Stimulated activated CD4-positive, alpha-beta T cell treated with anti-CD3 and anti-CD28 coated beads, TNF-alpha, amount 100 ng/mL, for 4 hours (primary cell): ENCODE measurements around the gene UTP25.
"Not testable (repeated sequence)": the region's sequence is repeated elsewhere in the genome, so short reads cannot be mapped to it uniquely, and the experiment has no call there.

Experiments
- DNase-seq, 3 experiments: peaks; one replicate each; pipeline ENCODE4 v3.0.0-alpha.2; 2020; ENCODE audit warnings: low read depth in 3 of 3

The UTP25 gene

DNA sequence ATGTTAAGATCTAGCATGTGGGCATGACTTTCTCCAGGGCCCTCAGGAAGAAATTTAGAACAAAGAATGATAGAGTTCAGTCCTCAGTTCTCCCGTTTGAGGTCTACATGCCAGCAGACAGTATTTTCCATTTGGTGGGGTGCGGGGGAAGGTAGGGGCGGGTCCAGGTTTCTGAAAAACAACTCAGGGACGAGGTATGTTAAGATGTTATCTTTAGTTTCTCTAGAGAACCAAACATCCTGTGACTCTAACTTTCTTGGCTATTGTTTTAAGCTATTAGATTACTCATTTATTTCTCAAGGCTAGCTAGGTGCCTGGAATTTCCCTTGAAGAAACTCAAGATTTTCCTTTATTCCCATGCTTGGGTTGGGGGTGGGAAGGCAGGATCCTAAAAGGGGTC lies 67.9 kb downstream of the UTP25 start:
- no peak for DNase-seq

DNA sequence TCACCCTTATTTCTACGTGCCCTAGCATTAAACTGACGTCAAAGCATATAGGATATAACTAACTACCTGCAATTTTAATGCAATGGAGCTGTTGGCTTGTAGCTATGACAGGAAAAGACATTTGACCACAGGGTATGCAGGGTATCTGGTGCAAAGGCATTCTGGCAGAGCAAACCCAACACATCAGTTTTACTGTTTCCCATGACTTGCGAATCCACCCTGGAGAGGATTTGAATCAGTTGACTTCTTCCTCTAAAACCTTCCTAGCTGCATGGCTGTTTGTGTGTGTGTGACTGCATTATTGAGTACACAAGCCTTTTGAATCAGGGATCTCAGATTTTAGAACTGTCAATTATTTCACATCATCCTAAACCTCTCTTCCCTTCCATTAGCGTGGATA lies 68.6 kb downstream of the UTP25 start:
- DNase-seq, result no peak

DNA sequence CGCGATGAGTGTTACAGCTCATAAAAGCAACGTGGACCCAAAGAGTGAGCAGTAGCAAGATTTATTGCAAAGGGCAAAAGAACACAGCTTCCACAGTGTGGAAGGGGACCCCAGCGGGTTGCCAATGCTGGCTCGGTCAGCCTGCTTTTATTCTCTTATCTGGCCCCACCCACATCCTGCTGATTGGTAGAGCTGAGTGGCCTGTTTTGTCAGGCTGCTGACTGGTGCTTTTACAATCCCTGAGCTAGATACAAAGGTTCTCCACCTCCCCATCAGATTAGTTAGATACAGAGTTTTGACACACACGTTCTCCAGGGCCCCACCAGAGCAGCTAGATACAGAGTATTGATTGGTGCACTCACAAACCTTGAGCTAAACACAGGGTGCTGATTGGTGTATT lies 70.5 kb downstream of the UTP25 start:
- not testable (repeated sequence) for DNase-seq

DNA sequence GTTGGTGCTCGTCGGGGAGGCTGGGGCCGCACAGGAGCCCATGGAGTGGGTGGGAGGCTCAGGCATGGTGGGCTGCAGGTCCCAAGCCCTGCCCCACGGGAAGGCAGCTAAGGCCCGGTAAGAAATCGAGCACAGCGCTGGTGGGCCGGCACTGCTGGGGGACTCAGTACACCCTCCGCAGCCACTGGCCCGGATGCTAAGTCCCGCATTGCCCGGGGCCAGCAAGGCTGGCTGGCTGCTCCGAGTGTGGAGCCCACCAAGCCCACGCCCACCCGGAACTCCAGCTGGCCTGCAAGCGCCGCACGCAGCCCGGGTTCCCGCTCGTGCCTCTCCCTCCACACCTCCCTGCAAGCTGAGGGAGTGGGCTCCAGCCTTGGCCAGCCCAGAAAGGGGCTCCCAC lies 71.1 kb downstream of the UTP25 start:
- not testable (repeated sequence) for DNase-seq

DNA sequence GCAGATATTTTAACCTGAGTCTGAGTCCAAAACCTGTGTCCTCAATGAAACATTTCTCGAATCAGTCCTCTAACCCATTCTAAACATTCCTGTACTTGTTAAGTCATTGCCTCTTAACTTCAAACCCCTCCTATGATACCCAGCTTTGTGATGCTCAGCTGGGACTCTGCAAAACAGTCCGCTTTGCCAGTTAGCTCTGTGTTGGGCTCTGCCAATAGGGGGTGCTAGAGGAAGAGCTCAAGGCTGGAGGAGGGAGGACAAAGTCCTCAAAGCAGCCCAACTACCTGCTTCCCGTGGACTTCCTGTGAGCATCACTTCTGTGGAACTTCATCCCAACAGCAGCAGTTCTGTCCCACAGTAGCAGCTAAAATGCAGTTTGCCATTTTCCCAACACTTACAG lies 72.2 kb downstream of the UTP25 start:
- DNase-seq, result no peak

DNA sequence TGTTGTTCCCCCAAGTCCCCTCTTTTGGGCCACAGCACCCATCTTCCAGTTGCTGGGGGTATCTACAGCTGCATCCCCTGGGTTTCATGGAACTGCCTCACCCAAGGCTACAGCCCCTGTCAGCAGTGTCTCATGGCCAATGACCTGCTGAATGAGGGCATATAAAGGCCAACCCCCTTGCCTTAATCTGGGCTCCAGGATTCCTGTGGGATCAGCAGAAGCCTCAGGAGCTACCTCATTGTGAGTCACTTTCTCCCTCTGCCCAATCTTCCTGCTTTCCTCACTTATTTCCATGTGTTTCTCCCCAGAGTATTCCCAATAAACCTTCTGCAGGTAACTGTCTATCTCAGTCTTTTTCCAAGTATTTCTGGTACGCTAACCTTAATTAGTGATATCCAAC lies 73.0 kb downstream of the UTP25 start:
- no peak for DNase-seq

DNA sequence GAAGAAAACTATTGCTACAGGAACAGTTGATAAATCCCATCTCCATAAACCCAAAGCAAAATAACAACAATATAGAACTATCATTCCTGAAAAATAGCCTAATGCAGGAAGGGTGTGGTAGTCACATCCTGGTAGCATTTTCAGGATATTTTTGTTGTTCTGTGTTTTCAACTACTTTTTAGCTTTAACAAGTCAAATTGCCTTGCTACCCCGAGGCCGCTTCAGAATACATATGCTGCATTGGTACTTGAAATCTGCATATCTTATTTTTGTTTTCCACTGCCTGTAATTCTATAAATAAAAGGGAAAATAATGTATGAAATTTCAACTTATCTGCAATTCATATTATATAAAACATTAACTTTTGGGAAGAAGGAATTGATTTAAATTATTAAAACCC lies 73.4 kb downstream of the UTP25 start:
- no peak for DNase-seq

DNA sequence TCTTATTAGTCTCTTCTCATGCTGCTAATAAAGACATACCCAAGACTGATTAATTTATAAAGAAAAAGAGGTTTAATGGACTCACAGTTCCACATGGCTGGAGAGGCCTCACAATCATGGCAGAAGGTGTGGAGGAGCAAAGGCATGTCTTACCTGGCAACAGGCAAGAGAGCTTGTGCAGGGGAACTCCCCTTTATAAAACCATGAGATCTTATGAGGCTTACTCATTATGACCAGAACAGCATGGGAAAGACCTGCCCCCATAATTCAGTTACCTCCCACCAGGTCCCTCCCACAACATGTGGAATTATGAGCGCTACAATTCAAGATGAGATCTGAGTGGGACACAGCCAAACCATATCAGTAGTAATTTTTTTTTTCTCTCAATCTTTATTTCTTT lies 77.0 kb downstream of the UTP25 start:
- DNase-seq, result not testable (repeated sequence)
